Activated CD4-positive, alpha-beta memory T cell treated with anti-CD3 and anti-CD28 coated beads for 36 hours (primary cell): ENCODE data around the gene TMTC1. TPM values are rescaled to one million over a fixed set of nuclear protein-coding genes. Genes with fewer than 3 reads are reported as not detected.
"Not testable (repeated sequence)": the region's sequence is repeated elsewhere in the genome, so short reads cannot be mapped to it uniquely, and the experiment has no call there.

Experiments
- CTCF ChIA-PET: fragments of 350-600 bp; sonication (Branson Sonifier 250); formaldehyde crosslinking; loops from one replicate; lab custom pipeline; 2021; ENCODE audit warnings: antibody characterized with exemption, inconsistent platforms; lab: Charles Lee
- POLR2A ChIA-PET: fragments of 350-600 bp; sonication (Branson Sonifier 250); formaldehyde crosslinking; loops from one replicate; lab custom pipeline; 2021; ENCODE audit warnings: antibody characterized with exemption; lab: Charles Lee
- DNase-seq: peaks from one replicate; pipeline ENCODE4 v3.0.0-alpha.2; 2020
- H3K27ac Mint-ChIP-seq: one replicate; pipeline ENCODE4 v1.8.0; 2021; ENCODE audit warnings: mixed read lengths
- H3K27me3 Mint-ChIP-seq: one replicate; pipeline ENCODE4 v1.8.0; 2021; ENCODE audit warnings: mixed read lengths
- H3K36me3 Mint-ChIP-seq: one replicate; pipeline ENCODE4 v1.8.0; 2021; ENCODE audit warnings: mixed read lengths
- H3K4me1 Mint-ChIP-seq: one replicate; pipeline ENCODE4 v1.8.0; 2021; ENCODE audit warnings: low read depth, mixed read lengths
- H3K4me3 Mint-ChIP-seq: one replicate; pipeline ENCODE4 v1.8.0; 2021; ENCODE audit warnings: mild to moderate bottlenecking, mixed read lengths
- H3K9me3 Mint-ChIP-seq: one replicate; pipeline ENCODE4 v1.8.0; 2021; ENCODE audit warnings: mixed read lengths
- intact Hi-C: fragments of 100-400 bp; cut with micrococcal nuclease; formaldehyde crosslinking; loops from one replicate; pipeline ENCODE4 v1.15.1; 2023
- total RNA-seq, 2 experiments: library from RNA; stranded (reverse); gene quantifications; one replicate each; pipeline ENCODE4 v1.2.3, GENCODE V29; 2021

The TMTC1 gene
- under 1 TPM; 0.15 to 0.17 TPM for total RNA-seq

DNA sequence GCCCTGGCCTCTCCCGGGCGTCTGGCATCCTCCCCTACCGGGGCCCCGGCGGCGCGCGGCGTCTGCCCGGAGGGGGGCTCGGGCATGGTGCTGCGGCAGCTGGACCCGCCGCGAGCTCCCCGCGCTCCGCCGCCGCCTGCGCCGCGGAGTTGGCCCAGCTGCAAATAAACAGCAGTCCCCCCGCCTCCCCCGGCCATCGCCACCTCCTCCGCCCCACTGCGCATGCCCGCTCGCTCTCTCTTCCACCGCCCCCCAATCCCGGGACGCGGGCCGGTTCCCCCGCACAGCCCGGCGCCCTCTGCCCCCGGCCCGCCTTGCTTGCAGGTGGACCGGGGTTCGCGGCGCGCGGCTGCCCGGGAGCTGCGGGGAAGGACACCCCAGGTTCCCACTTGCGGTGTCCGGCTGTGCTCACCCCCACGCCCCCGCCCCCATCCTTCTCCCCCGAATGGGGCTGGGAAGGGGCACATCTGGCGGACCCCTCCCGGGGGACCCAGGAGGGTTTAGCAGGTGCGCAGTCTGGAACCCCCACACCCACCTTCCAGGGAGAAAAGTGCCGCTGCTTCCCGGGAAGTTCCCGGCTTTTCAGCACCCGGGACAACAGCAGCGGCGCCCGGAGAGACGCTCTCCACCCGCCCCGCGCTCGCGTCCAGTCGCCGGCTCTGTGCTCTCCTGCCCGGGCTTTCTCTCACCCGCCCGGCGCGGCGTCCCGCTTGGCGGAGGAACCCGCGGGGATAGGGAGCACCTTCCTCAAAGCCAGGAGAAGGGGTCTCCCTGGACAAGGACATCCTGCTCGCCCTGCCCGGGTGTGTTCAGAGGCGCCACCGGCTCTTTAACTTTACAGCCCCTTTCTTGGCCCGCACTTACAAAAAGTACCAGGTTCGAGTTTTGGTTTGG, at the start of gene TMTC1:
TMTC1 (minus strand) TSS at position 170 of the 894 bp plus-strand sequence. CDS start 191 bp downstream, outside the sequence.
- peak; percentile 11 for DNase-seq
- Mint-ChIP-seq H3K9me3 (no peaks in the 10 kb centered on the region), H3K27ac (no peak within 1 kb of the TSS), H3K36me3 (no peaks in the 10 kb centered on the region), H3K27me3 (peaks cover 36% of the 10 kb centered on the region), H3K4me1 (peaks cover 7% of the 10 kb centered on the region), H3K4me3 (no peak within 1 kb of the TSS)
- intact Hi-C loops: no loop called here
- POLR2A ChIA-PET: no interaction called here
- CTCF ChIA-PET: no interaction called here

DNA sequence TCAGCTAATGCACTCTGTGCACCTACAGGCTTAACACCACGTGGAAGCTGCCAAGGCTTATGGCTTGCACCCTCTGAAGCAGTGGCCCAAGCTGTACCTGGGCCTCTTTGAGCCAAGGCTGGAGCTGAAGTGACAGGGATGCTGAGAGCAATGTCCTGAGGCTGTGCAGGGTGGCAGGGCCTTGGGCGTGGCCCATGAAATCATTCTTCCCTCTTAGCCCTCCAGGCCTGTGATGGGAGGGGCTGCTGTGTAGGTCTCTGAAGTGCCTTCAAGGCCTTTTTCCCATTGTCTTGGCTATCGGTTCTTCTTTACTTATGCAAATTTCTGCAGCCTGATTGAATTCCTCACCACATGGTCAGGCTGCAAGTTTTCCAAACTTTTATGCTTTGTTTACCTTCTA, 47.4 kb upstream of the TMTC1 start:
- POLR2A ChIA-PET: no interaction called here
- DNase-seq: no peak

GRCh38 chr12:29830391-29830790, 46.6 kb upstream of the TMTC1 start:
- Mint-ChIP-seq H3K27me3 (no peaks in the 10 kb centered on the region), H3K4me1 (no peaks in the 10 kb centered on the region), H3K36me3 (no peaks in the 10 kb centered on the region), H3K27ac (no peak overlapping the region), H3K9me3 (peaks cover 23% of the 10 kb centered on the region), H3K4me3 (no peak overlapping the region)
- intact Hi-C loops: no loop called here
- no peak for DNase-seq
- POLR2A ChIA-PET: no interaction called here
- CTCF ChIA-PET: no interaction called here

More for the DNA sequence above, 47.4 kb upstream of the TMTC1 start:
- Mint-ChIP-seq H3K4me1 (no peaks in the 10 kb centered on the region), H3K9me3 (peaks cover 25% of the 10 kb centered on the region), H3K27ac (no peak overlapping the region), H3K27me3 (no peaks in the 10 kb centered on the region), H3K4me3 (no peak overlapping the region), H3K36me3 (no peaks in the 10 kb centered on the region)
- CTCF ChIA-PET: no interaction called here
- intact Hi-C loops: no loop called here

DNA sequence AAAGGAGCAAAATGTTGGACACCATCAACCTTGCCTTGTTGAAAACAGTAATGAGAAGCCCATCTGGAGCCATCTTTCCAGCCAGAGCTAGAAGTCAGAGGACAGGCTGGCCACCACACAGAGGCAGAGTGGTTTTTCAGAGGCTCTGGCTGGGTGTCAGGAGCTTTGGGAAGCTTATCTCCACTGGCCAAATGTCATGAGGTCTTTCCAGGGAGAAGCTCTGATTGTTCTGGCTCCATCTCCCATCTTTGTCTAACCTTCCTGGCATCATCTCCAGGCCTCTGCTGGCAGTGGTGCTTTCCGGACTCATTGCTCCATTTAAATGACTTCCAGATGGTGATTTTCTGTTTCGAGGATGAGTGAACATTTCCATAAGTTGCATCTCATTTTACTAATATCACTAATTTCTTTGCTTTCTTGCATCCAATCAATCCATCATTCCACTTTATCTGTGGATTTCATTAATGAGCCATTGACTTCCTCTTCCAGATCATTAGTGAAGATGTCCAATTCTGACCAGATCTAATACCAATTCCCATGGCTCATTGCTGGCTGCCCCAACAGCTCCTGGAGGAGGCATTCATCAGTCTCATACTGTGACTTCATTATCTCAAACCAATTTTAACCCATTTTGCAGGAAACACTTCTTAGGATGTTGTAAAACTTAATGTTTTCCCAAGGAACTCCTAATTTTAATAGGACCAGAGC, 35.3 kb upstream of the TMTC1 start:
- H3K9me3 Mint-ChIP-seq: peaks cover 2% of the 10 kb centered on the region
- no peak for DNase-seq
- intact Hi-C loops: no loop called here
- H3K27me3 Mint-ChIP-seq: no peaks in the 10 kb centered on the region
- POLR2A ChIA-PET: no interaction called here
- CTCF ChIA-PET: no interaction called here
- no peak overlapping the region for H3K4me3 Mint-ChIP-seq
- no peaks in the 10 kb centered on the region for H3K36me3 Mint-ChIP-seq
- no peak overlapping the region for H3K27ac Mint-ChIP-seq
- no peaks in the 10 kb centered on the region for H3K4me1 Mint-ChIP-seq

- ChIA-PET POLR2A (no interaction called here), CTCF (no interaction called here)
- Mint-ChIP-seq H3K9me3 (peaks cover 6% of the 10 kb centered on the region), H3K36me3 (no peaks in the 10 kb centered on the region), H3K4me3 (no peak overlapping the region), H3K4me1 (no peaks in the 10 kb centered on the region), H3K27ac (no peak overlapping the region), H3K27me3 (no peaks in the 10 kb centered on the region)
- no peak for DNase-seq
- intact Hi-C loops: no loop called here
Measured at GRCh38 chr12:29816874-29817725, 33.4 kb upstream of the TMTC1 start.

DNA sequence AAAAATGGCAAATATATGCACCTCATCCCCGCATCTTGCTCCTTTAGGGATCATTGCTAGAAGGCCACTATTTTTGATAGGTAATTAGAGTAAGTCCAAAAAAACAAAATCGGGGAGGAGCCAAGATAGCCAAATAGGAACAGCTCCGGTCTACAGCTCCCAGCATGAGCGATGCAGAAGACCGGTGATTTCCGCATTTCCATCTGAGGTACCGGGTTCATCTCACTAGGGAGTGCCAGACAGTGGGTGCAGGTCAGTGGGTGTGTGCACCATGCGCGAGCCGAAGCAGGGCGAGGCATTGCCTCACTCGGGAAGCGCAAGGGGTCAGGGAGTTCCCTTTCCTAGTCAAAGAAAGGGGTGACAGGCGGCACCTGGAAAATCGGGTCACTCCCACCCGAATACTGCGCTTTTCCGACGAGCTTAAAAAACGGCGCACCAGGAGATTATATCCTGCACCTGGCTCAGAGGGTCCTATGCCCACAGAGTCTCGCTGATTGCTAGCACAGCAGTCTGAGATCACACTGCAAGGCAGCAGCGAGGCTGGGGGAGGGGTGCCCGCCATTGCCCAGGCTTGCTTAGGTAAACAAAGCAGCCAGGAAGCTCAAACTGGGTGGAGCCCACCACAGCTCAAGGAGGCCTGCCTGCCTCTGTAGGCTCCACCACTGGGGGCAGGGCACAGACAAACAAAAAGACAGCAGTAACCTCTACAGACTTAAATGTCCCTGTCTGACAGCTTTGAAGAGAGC, 26.0 kb upstream of the TMTC1 start:
- H3K4me3 Mint-ChIP-seq, H3K27me3 Mint-ChIP-seq, POLR2A ChIA-PET, intact Hi-C loops, H3K36me3 Mint-ChIP-seq, CTCF ChIA-PET, H3K4me1 Mint-ChIP-seq, H3K27ac Mint-ChIP-seq, DNase-seq, H3K9me3 Mint-ChIP-seq: not testable (repeated sequence)

DNA sequence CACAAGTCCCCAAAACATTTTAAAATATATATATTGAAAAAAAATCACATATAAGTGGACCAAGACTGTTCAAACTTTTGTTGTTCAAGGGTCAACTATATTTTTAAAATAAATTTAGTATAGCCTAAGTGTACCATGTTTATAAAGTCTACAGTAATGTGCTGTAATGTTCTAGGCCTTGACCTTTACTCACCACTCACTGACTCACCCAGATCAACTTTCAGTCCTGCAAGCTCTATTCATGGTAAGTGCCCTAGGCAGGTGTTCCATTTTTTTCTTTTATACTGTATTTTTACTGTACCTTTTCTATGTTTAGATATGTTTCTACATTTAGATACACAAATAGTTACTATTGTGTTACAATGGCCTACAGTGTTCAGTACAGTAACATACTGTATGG, 23.4 kb upstream of the TMTC1 start:
- H3K27ac Mint-ChIP-seq: no peak overlapping the region
- no peak for DNase-seq
- no peaks in the 10 kb centered on the region for H3K4me1 Mint-ChIP-seq
- no peaks in the 10 kb centered on the region for H3K27me3 Mint-ChIP-seq
- no peak overlapping the region for H3K4me3 Mint-ChIP-seq
- intact Hi-C loops: no loop called here
- H3K36me3 Mint-ChIP-seq: no peaks in the 10 kb centered on the region
- peaks cover under 1% of the 10 kb centered on the region for H3K9me3 Mint-ChIP-seq
- CTCF ChIA-PET: no interaction called here
- POLR2A ChIA-PET: no interaction called here

DNA sequence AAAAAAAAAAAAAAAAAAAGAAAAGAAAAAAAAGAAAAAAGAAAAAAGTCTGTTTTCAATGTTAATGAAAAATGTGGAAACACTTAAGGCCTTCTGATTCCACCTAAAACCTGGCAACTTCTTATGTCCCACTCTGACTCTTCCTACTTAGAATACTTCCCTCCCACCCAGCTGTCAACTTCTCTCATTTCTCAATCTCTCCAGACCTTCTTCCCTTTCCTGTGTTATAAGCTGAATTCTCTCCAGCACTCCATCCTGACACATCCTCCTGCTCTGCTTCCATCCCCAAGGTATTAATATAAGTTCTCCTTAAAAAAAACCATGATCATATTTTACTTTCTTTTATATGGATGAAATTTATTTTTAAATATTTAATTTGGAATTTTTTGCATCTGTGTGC, 20.3 kb upstream of the TMTC1 start:
- intact Hi-C loops: no loop called here
- H3K27me3 Mint-ChIP-seq: no peaks in the 10 kb centered on the region

GRCh38 chr12:29799591-29799990, 15.8 kb upstream of the TMTC1 start:
- ChIA-PET CTCF (no interaction called here), POLR2A (no interaction called here)
- intact Hi-C loops: no loop called here
- peaks cover 10% of the 10 kb centered on the region for H3K9me3 Mint-ChIP-seq
- H3K36me3 Mint-ChIP-seq: no peaks in the 10 kb centered on the region
- peaks cover 3% of the 10 kb centered on the region for H3K27me3 Mint-ChIP-seq
- no peaks in the 10 kb centered on the region for H3K4me1 Mint-ChIP-seq
- H3K4me3 Mint-ChIP-seq: no peak overlapping the region
- no peak for DNase-seq
- no peak overlapping the region for H3K27ac Mint-ChIP-seq

More for the DNA sequence above, 20.3 kb upstream of the TMTC1 start:
- Mint-ChIP-seq H3K36me3 (no peaks in the 10 kb centered on the region), H3K9me3 (peaks cover 7% of the 10 kb centered on the region), H3K4me1 (no peaks in the 10 kb centered on the region), H3K27ac (no peak overlapping the region), H3K4me3 (no peak overlapping the region)
- no peak for DNase-seq
- ChIA-PET CTCF (no interaction called here), POLR2A (no interaction called here)

DNA sequence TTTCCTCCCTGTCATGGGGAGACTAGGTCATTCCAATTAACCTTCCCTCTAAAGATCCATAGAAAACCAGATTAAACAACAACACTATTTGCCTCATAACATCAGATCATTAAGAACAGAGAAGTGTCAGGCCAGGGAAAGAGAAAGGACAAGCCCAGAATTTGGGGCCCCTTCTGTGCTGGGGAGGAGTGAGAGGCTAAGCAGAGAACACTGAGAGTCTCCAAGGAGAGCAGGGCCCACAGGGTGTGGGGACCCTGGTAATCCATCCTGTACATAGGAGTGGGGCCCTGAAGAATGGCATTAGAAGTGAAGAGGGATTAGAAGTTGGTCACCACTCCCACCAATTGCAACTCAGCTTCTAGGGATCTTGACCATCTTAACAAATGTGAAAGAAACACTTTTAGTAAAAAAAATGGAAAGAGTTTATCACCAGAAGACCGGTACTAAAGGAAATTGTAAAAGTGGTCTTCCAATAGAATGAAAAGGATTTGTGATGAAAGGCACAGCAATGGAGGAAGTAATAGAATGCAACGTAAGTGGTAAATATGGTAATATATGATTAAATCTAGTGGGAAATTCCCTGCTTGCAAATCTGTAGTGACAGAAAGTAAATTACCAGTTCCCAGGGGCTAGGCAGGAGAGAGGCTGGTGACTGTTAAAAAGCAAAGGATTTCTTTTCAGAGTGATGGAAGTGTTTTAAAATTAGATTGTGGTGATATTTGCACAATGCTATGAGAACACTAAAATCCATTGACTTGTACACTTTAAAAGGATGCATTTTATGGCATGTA, 14.0 kb upstream of the TMTC1 start:
- no peak overlapping the region for H3K4me3 Mint-ChIP-seq
- ChIA-PET POLR2A (no interaction called here), CTCF (no interaction called here)
- no peaks in the 10 kb centered on the region for H3K36me3 Mint-ChIP-seq
- no peaks in the 10 kb centered on the region for H3K4me1 Mint-ChIP-seq
- peaks cover 14% of the 10 kb centered on the region for H3K9me3 Mint-ChIP-seq
- intact Hi-C loops: no loop called here
- peaks cover 3% of the 10 kb centered on the region for H3K27me3 Mint-ChIP-seq
- H3K27ac Mint-ChIP-seq: no peak overlapping the region
- DNase-seq: no peak

DNA sequence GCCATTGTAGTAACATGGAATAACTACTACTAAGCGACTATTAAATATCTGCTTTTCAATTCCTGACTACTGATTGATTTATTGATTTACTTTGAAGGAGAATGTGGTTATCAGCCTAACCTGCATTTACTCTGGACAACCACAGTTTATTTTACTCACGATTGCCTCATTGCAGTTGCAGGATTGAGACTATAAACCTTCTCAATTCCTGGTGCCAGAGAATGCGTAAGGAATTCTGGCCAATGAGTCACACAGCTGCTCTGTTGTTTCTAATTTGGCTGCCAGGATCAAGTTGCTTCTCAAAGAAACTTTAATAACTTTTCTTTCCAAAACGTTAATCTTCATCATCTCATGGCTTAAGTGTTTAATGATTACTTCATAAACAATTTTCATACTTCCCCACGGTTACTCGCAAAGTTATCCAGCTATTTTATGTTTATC, 13.1 kb upstream of the TMTC1 start:
- DNase-seq: no peak
- peaks cover 3% of the 10 kb centered on the region for H3K27me3 Mint-ChIP-seq
- H3K27ac Mint-ChIP-seq: no peak overlapping the region
- peaks cover 14% of the 10 kb centered on the region for H3K9me3 Mint-ChIP-seq
- POLR2A ChIA-PET: no interaction called here
- no peaks in the 10 kb centered on the region for H3K4me1 Mint-ChIP-seq
- no peak overlapping the region for H3K4me3 Mint-ChIP-seq
- H3K36me3 Mint-ChIP-seq: no peaks in the 10 kb centered on the region
- intact Hi-C loops: no loop called here
- CTCF ChIA-PET: no interaction called here
